ENCODE results near the gene PPDPF. TPM values are rescaled to one million over a fixed set of nuclear protein-coding genes. Genes with fewer than 3 reads are reported as not detected.

Gene PPDPF, protein sequence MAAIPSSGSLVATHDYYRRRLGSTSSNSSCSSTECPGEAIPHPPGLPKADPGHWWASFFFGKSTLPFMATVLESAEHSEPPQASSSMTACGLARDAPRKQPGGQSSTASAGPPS
- total RNA-seq (2022), result 517 and 545 TPM in 2 replicates
- Bru-seq, nascent RNA, result percentile 86 among the genes with signal in this experiment
- BruChase-seq, experiment 1, labeled RNA remaining after a 6-hour chase, result percentile 97 among the genes with signal in this experiment
- BruChase-seq, experiment 2, labeled RNA remaining after a 2-hour chase, result percentile 92 among the genes with signal in this experiment
- long read RNA-seq, transcript PPDPF-204 (3 exons, 478 nt), result minor isoform, 9 of 347 reads
- long read RNA-seq, transcript PPDPF-202 (4 exons, 868 nt), result major isoform, 294 of 347 reads
- long read RNA-seq, partial matches to known transcripts, result 35 of 347 reads
- long read RNA-seq, other reads (novel, unspliced or antisense), result 8 of 347 reads

DNA sequence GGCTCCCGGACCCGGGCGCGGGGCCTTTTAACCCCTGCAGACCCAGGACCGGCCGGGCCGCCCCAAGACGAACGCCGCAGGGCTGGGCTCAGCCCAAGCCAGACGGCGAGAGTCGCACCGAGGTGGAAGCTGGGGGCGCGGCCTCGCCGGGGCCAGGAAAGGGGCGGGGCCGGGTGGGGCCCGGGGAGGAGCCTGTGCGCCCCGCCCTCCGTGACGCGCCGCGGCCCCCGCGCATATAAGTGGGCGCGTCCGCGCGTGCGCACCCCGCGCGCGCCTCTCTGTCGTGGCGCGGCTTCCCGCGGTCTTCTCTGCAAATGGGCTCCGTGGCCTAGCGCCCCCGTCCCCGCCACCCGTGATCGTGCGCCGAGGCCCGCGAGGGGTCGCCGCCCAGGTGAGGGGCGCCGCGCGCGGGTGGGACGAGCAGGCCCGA lies at the start of gene PPDPF:
Gene PPDPF, plus strand, starts transcription at position 262 of the 430 bp plus-strand sequence. CDS start 544 bp downstream, outside the sequence.
- H3K27me3 Mint-ChIP-seq (ENCODE audit: unreplicated experiment), result no peaks in the 10 kb centered on the region
- BruUV-seq (replicated peaks), result no TSS peak
- CTCF ChIA-PET, result interaction anchor here (0.6 to 2.0 kb wide), 9 partner anchors 8 to 211 kb away, joined by 3 to 15 read pairs (median 4); partner anchors contain the start of gene PTK6
- H3K36me3 Mint-ChIP-seq (ENCODE audit: insufficient read depth, unreplicated experiment), result peaks cover 75% of the 10 kb centered on the region
- intact Hi-C loops (cut with micrococcal nuclease; ENCODE audit: unreplicated experiment), result loop anchor here (2.0 to 5.0 kb wide), 2 partner anchors 22 to 78 kb away; partner anchors contain the start of gene EEF1A2
- peak; percentile 90 for DNase-seq
- peak within 1 kb of the TSS; percentile 95 for H3K4me3 Mint-ChIP-seq (ENCODE audit: low read depth, unreplicated experiment)
- H3K4me1 Mint-ChIP-seq (ENCODE audit: low read depth, unreplicated experiment), result peaks cover 18% of the 10 kb centered on the region
- TF ChIP-seq, protein P1, sequence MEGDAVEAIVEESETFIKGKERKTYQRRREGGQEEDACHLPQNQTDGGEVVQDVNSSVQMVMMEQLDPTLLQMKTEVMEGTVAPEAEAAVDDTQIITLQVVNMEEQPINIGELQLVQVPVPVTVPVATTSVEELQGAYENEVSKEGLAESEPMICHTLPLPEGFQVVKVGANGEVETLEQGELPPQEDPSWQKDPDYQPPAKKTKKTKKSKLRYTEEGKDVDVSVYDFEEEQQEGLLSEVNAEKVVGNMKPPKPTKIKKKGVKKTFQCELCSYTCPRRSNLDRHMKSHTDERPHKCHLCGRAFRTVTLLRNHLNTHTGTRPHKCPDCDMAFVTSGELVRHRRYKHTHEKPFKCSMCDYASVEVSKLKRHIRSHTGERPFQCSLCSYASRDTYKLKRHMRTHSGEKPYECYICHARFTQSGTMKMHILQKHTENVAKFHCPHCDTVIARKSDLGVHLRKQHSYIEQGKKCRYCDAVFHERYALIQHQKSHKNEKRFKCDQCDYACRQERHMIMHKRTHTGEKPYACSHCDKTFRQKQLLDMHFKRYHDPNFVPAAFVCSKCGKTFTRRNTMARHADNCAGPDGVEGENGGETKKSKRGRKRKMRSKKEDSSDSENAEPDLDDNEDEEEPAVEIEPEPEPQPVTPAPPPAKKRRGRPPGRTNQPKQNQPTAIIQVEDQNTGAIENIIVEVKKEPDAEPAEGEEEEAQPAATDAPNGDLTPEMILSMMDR (IDR thresholded peaks at IDR 0.05; ENCODE audit: unreplicated experiment), result no peak
- peak within 1 kb of the TSS; percentile 89 for H3K27ac Mint-ChIP-seq (ENCODE audit: unreplicated experiment)
- no peaks in the 10 kb centered on the region for H3K9me3 Mint-ChIP-seq (ENCODE audit: low read depth, unreplicated experiment)

DNA sequence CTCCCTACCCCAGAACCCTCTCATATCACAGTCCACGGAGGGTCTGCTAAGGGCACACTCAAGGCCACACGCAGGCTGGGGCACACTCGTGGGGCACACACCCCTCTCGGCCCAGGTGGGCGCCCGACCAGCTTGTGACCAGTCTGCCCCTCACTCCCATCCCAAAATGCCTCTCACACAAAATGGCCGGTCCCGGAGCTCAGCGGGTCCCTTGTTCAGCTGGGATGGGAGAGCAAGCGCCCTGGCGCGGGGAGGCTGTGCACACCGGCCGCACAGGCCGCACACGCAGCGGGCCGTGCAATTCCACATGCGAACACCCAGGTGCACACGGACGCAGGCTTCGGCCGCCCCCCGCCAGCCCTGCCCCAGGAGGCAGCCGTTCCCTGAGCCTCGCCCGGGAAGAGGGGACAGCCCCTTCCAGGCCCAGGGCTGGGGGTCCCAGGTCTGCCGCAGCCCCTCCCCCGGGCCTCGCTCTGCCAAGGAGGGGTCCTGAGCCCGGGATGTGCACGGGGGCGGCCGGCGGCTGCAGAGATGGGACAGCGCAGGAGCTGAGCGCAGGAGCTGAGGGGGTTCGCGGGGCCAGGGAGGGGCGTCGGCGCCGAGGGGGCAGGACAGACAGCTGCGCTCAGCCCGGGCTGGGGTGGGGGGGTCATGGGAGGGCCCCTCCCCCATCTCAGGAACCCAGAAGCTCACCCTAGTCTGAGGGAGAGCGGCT lies 49.4 kb upstream of the PPDPF start:
- intact Hi-C loops (cut with micrococcal nuclease; ENCODE audit: unreplicated experiment), result no loop called here
- Mint-ChIP-seq H3K4me3 (ENCODE audit: low read depth, unreplicated experiment) (no peak overlapping the region), H3K27me3 (ENCODE audit: unreplicated experiment) (peaks cover 91% of the 10 kb centered on the region), H3K36me3 (ENCODE audit: insufficient read depth, unreplicated experiment) (peaks cover 6% of the 10 kb centered on the region), H3K4me1 (ENCODE audit: low read depth, unreplicated experiment) (peaks cover 9% of the 10 kb centered on the region), H3K27ac (ENCODE audit: unreplicated experiment) (no peak overlapping the region), H3K9me3 (ENCODE audit: low read depth, unreplicated experiment) (no peaks in the 10 kb centered on the region)
- no TSS peak for BruUV-seq (replicated peaks)
- DNase-seq, result no peak
- TF ChIP-seq, protein P1 (IDR thresholded peaks at IDR 0.05; ENCODE audit: unreplicated experiment), result no peak
- CTCF ChIA-PET, result interaction anchor here (1.2 to 1.5 kb wide), 2 partner anchors 10 to 11 kb away, joined by 4 read pairs; no protein-coding TSS in a partner anchor

DNA sequence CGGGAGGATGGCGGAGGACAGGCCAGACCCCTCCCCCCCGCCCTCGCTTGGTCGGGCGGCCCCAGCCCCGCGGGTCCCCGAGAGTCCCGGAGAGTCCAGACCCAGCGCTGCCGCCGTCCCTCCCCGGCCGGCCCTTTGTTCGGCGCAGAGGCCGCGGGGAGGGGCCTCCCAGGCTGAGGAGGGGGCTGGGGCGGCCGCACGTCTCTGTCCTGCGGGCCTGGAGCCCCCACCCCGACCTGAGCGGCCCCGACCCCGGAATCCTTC lies 48.9 kb upstream of the PPDPF start:
- intact Hi-C loops (cut with micrococcal nuclease; ENCODE audit: unreplicated experiment), result no loop called here
- Mint-ChIP-seq H3K27ac (ENCODE audit: unreplicated experiment) (no peak overlapping the region), H3K9me3 (ENCODE audit: low read depth, unreplicated experiment) (no peaks in the 10 kb centered on the region), H3K4me3 (ENCODE audit: low read depth, unreplicated experiment) (no peak overlapping the region), H3K27me3 (ENCODE audit: unreplicated experiment) (peaks cover 91% of the 10 kb centered on the region), H3K4me1 (ENCODE audit: low read depth, unreplicated experiment) (peaks cover 9% of the 10 kb centered on the region), H3K36me3 (ENCODE audit: insufficient read depth, unreplicated experiment) (peaks cover 6% of the 10 kb centered on the region)
- CTCF ChIA-PET, result no interaction called here
- no TSS peak for BruUV-seq (replicated peaks)
- no peak for DNase-seq
- TF ChIP-seq, protein P1 (IDR thresholded peaks at IDR 0.05; ENCODE audit: unreplicated experiment), result no peak

DNA sequence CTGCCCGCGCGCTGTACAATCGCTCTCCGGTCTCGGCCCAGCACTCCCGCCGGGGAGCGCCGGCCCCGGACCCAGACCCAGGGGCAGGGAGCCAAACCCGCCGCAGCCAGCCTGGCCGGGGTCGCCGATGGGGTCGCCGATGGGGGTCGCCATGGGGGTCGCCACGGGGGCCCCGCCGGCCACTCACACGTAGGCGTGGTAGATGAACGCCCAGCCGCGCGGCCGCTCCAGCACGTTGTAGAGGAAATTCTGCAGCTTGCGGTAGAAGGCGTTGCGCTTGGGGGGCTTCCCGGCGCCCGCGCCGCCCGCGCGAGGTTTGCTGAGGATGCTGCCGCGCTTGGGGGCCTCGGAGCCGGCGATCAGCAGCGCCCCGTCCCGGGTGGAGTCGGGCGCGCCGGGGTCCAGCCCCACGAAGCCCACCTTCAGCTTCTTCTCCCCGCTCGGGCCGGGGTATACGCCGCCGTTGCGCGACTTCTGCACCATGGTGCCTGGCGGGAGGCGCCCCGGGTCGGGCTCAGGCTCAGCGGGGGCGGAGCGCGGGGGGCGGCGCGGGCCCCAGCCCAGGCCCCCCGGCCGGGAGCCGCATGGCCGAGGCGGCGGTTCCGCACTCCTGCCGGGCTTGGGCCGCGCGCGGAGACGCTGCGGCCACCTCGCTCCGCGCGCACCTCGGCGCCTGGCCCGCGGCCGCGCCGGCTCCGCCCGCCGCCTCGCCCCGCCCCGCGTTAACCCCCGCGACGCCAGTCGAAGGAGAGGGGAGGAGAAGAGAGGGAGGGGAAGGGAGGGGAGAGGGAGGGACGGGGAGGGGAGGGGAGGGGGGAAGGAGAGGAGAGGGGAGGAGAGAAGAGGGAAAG lies 48.4 kb upstream of the PPDPF start, which contains the start of gene KCNQ2:
Gene KCNQ2, minus strand, starts transcription at position 675 of the 851 bp plus-strand sequence. Its CDS starts 192 bp downstream, at position 483.
- peaks cover 91% of the 10 kb centered on the region for H3K27me3 Mint-ChIP-seq (ENCODE audit: unreplicated experiment)
- BruUV-seq (replicated peaks), result no TSS peak
- no peak within 1 kb of the TSS for H3K4me3 Mint-ChIP-seq (ENCODE audit: low read depth, unreplicated experiment)
- intact Hi-C loops (cut with micrococcal nuclease; ENCODE audit: unreplicated experiment), result no loop called here
- peaks cover 9% of the 10 kb centered on the region for H3K4me1 Mint-ChIP-seq (ENCODE audit: low read depth, unreplicated experiment)
- TF ChIP-seq, protein P1 (IDR thresholded peaks at IDR 0.05; ENCODE audit: unreplicated experiment), result no peak
- H3K27ac Mint-ChIP-seq (ENCODE audit: unreplicated experiment), result no peak within 1 kb of the TSS
- no peaks in the 10 kb centered on the region for H3K9me3 Mint-ChIP-seq (ENCODE audit: low read depth, unreplicated experiment)
- CTCF ChIA-PET, result no interaction called here
- no peak for DNase-seq
- H3K36me3 Mint-ChIP-seq (ENCODE audit: insufficient read depth, unreplicated experiment), result peaks cover 6% of the 10 kb centered on the region
